WTC11 (cell line): ENCODE data around the gene XKR7. TPM values are rescaled to one million over a fixed set of nuclear protein-coding genes. Genes with fewer than 3 reads are reported as not detected.

Source experiments
- CREB1 ChIP-seq: sonication (generic); formaldehyde crosslinking; IDR thresholded peaks from 2 replicates; pipeline ENCODE4 v1.8.0; 2023; ENCODE audit warnings: mild to moderate bottlenecking, missing genetic modification reagents
- ELF4 ChIP-seq: sonication (generic); formaldehyde crosslinking; IDR thresholded peaks from 2 replicates; pipeline ENCODE4 v1.8.1; 2022; ENCODE audit warnings: low read depth, mild to moderate bottlenecking, moderate library complexity, missing genetic modification reagents
- EMX1 ChIP-seq: fragments of 250-450 bp; sonication (Bioruptor Pico); IDR thresholded peaks from 2 replicates; pipeline ENCODE4 v1.8.0; 2021; ENCODE audit warnings: mild to moderate bottlenecking
- ESRRA ChIP-seq: sonication (generic); formaldehyde crosslinking; IDR thresholded peaks from 2 replicates; pipeline ENCODE4 v1.8.1; 2022; ENCODE audit warnings: mild to moderate bottlenecking, missing genetic modification reagents, borderline replicate concordance
- ETV6 ChIP-seq: sonication (generic); formaldehyde crosslinking; IDR thresholded peaks from 2 replicates; pipeline ENCODE4 v1.8.1; 2022; ENCODE audit warnings: mild to moderate bottlenecking, missing genetic modification reagents
- FOXK1 ChIP-seq: sonication (generic); formaldehyde crosslinking; IDR thresholded peaks from 2 replicates; pipeline ENCODE4 v1.8.0; 2022; ENCODE audit warnings: mild to moderate bottlenecking, moderate library complexity, missing genetic modification reagents
- FOXP1 ChIP-seq: sonication (generic); formaldehyde crosslinking; IDR thresholded peaks from 2 replicates; pipeline ENCODE4 v1.8.0; 2022; ENCODE audit warnings: missing genetic modification reagents, mild to moderate bottlenecking, moderate library complexity, borderline replicate concordance
- GABPB1 ChIP-seq: sonication (generic); formaldehyde crosslinking; IDR thresholded peaks from 2 replicates; pipeline ENCODE4 v1.8.1; 2023; ENCODE audit warnings: mild to moderate bottlenecking, missing genetic modification reagents
- HMGA2 ChIP-seq: fragments of 250-450 bp; sonication (Bioruptor Pico); IDR thresholded peaks from 2 replicates; pipeline ENCODE4 v1.4.0; 2021; ENCODE audit warnings: mild to moderate bottlenecking, moderate library complexity
- IRF2 ChIP-seq: sonication (generic); formaldehyde crosslinking; IDR thresholded peaks from 2 replicates; pipeline ENCODE4 v1.8.0; 2022; ENCODE audit warnings: low read depth, missing genetic modification reagents, borderline replicate concordance
- MYBL2 ChIP-seq: sonication (generic); formaldehyde crosslinking; IDR thresholded peaks from 2 replicates; pipeline ENCODE4 v1.8.1; 2023; ENCODE audit warnings: mild to moderate bottlenecking, moderate library complexity, missing genetic modification reagents
- RORB ChIP-seq: fragments of 250-450 bp; sonication (Bioruptor Pico); IDR thresholded peaks from 2 replicates; pipeline ENCODE4 v1.9.0; 2021; ENCODE audit warnings: mild to moderate bottlenecking
- SMAD4 ChIP-seq: sonication (generic); formaldehyde crosslinking; IDR thresholded peaks from 2 replicates; pipeline ENCODE4 v1.8.0; 2022; ENCODE audit warnings: mild to moderate bottlenecking, missing genetic modification reagents
- SOX15 ChIP-seq: fragments of 250-450 bp; sonication (Bioruptor Pico); IDR thresholded peaks from 2 replicates; pipeline ENCODE4 v1.9.0; 2021; ENCODE audit warnings: mild to moderate bottlenecking
- SP1 ChIP-seq: sonication (generic); formaldehyde crosslinking; conservative IDR thresholded peaks from 2 replicates; pipeline ENCODE4 v1.8.1; 2022; ENCODE audit warnings: missing genetic modification reagents
- TEAD1 ChIP-seq: sonication (generic); formaldehyde crosslinking; IDR thresholded peaks from 2 replicates; pipeline ENCODE4 v1.8.0; 2022; ENCODE audit warnings: mild to moderate bottlenecking, missing genetic modification reagents
- TEAD4 ChIP-seq: sonication (generic); formaldehyde crosslinking; IDR thresholded peaks from 2 replicates; pipeline ENCODE4 v1.8.0; 2022; ENCODE audit warnings: mild to moderate bottlenecking, missing genetic modification reagents
- ZBTB21 ChIP-seq: sonication (generic); formaldehyde crosslinking; IDR thresholded peaks from 2 replicates; pipeline ENCODE4 v1.8.1; 2023; ENCODE audit warnings: mild to moderate bottlenecking, missing genetic modification reagents, borderline replicate concordance
- ZNF121 ChIP-seq: sonication (generic); formaldehyde crosslinking; IDR thresholded peaks from 2 replicates; pipeline ENCODE4 v1.8.0; 2023; ENCODE audit warnings: missing genetic modification reagents
- ZNF232 ChIP-seq: sonication (generic); formaldehyde crosslinking; IDR thresholded peaks from 2 replicates; pipeline ENCODE4 v1.8.0; 2022; ENCODE audit warnings: mild to moderate bottlenecking, missing genetic modification reagents
- ZNF263 ChIP-seq: sonication (generic); formaldehyde crosslinking; IDR thresholded peaks from 2 replicates; pipeline ENCODE4 v1.8.1; 2022; ENCODE audit warnings: low read depth, mild to moderate bottlenecking, moderate library complexity, missing genetic modification reagents
- ZNF396 ChIP-seq: fragments of 250-450 bp; sonication (Bioruptor Pico); IDR thresholded peaks from 2 replicates; pipeline ENCODE4 v1.8.0; 2021; ENCODE audit warnings: mild to moderate bottlenecking, moderate library complexity, borderline replicate concordance
- ZNF416 ChIP-seq: fragments of 250-450 bp; sonication (Bioruptor Pico); IDR thresholded peaks from 2 replicates; pipeline ENCODE4 v1.9.0; 2021; ENCODE audit warnings: mild to moderate bottlenecking, inconsistent platforms
- total RNA-seq: library from RNA; stranded (reverse); gene quantifications from 3 replicates; pipeline ENCODE4 v1.2.3, GENCODE V29; 2021
- TF ChIP-seq, protein P1 (sequence below): sonication (generic); formaldehyde crosslinking; IDR thresholded peaks from 2 replicates; pipeline ENCODE4 v1.8.0; 2022; ENCODE audit warnings: mild to moderate bottlenecking, missing genetic modification reagents
- TF ChIP-seq, protein P2 (sequence below): sonication (generic); formaldehyde crosslinking; IDR thresholded peaks from 2 replicates; pipeline ENCODE4 v1.8.1; 2022; ENCODE audit warnings: mild to moderate bottlenecking, missing genetic modification reagents, moderate library complexity, borderline replicate concordance
- TF ChIP-seq, protein P3 (sequence below): fragments of 250-450 bp; sonication (Bioruptor Pico); IDR thresholded peaks from 2 replicates; pipeline ENCODE4 v1.8.0; 2021; ENCODE audit warnings: mild to moderate bottlenecking
- TF ChIP-seq, protein P4 (sequence below): fragments of 200-600 bp; IDR thresholded peaks from 2 replicates; pipeline ENCODE4 v1.8.0; 2022; ENCODE audit warnings: antibody characterized with exemption
- TF ChIP-seq, protein P5 (sequence below): fragments of 250-450 bp; sonication (Bioruptor Pico); IDR thresholded peaks from 2 replicates; pipeline ENCODE4 v1.9.0; 2021; ENCODE audit warnings: mild to moderate bottlenecking, borderline replicate concordance
- TF ChIP-seq, protein P6 (sequence below): sonication (generic); formaldehyde crosslinking; IDR thresholded peaks from 2 replicates; pipeline ENCODE4 v1.8.1; 2023; ENCODE audit warnings: mild to moderate bottlenecking, moderate library complexity, missing genetic modification reagents

The XKR7 gene
- total RNA-seq, 1 experiment from 2014 or later = 2.5 TPM

DNA sequence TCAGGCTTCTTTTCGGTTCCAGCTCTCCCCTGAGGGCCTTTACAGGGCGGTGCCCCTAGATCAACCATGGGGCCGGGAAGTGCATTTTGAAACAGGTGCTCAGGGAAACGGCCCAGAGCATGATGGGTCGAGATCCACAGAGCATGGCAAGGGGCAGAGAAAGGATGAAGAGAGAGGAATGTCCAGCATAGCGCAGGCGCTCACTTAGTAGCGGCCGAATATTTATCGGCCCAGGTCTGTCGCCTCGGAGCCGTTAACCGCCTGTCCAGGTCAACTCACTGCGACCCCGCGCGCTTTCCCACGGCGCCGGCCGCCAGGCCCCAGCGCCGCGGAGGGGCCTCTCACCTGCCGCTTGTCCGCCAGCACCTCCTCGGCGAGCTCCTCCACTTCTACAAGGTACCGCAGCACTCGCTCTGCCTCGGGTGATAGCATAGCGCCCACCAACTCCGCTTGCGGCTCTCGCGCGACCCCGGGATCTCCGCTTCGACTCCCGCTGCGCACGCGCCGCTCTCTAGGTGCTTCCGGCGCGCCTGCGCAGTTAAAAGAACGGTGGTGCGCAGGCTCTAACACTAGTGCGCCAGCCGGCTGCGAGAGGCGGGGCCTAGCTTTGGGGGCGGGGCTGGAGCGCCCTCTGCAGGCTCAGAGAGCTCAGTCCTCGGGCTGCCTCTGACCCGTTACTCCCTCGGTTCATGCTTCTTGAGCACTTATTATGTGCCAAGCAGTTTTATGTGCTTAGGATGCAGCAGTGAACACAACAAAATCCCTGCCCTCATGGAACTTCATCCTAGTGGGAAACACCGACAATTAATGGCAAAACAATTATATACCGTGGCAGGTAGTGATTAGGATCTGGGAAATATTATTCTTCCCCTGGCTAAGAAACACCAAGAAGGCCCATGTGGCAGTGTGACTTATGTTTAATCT is 16.2 kb upstream of the XKR7 start, which contains the start of gene PDRG1 (continued):
- TF ChIP-seq ZNF121 (CRISPR knock-in tag) = no peak
- TF ChIP-seq EMX1 (CRISPR knock-in tag) = no peak
- no peak for TF ChIP-seq SOX15 (CRISPR knock-in tag)
- peak; percentile 68; the same call in 1 of the 2 replicates for TF ChIP-seq ZNF232 (CRISPR knock-in tag)
- TF ChIP-seq ZNF263 = no peak
- TF ChIP-seq ZBTB21 (CRISPR knock-in tag) = no peak
- TF ChIP-seq, protein P1, sequence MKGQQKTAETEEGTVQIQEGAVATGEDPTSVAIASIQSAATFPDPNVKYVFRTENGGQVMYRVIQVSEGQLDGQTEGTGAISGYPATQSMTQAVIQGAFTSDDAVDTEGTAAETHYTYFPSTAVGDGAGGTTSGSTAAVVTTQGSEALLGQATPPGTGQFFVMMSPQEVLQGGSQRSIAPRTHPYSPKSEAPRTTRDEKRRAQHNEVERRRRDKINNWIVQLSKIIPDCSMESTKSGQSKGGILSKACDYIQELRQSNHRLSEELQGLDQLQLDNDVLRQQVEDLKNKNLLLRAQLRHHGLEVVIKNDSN = no peak
- TF ChIP-seq CREB1 = no peak
- TF ChIP-seq ETV6 (CRISPR knock-in tag) = no peak; the same call in 1 of the 2 replicates
- TF ChIP-seq, protein P2, sequence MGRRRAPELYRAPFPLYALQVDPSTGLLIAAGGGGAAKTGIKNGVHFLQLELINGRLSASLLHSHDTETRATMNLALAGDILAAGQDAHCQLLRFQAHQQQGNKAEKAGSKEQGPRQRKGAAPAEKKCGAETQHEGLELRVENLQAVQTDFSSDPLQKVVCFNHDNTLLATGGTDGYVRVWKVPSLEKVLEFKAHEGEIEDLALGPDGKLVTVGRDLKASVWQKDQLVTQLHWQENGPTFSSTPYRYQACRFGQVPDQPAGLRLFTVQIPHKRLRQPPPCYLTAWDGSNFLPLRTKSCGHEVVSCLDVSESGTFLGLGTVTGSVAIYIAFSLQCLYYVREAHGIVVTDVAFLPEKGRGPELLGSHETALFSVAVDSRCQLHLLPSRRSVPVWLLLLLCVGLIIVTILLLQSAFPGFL (CRISPR knock-in tag) = no peak
- TF ChIP-seq, protein P3, sequence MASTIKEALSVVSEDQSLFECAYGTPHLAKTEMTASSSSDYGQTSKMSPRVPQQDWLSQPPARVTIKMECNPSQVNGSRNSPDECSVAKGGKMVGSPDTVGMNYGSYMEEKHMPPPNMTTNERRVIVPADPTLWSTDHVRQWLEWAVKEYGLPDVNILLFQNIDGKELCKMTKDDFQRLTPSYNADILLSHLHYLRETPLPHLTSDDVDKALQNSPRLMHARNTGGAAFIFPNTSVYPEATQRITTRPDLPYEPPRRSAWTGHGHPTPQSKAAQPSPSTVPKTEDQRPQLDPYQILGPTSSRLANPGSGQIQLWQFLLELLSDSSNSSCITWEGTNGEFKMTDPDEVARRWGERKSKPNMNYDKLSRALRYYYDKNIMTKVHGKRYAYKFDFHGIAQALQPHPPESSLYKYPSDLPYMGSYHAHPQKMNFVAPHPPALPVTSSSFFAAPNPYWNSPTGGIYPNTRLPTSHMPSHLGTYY (CRISPR knock-in tag) = no peak
- TF ChIP-seq SP1 (CRISPR knock-in tag) = peak; percentile 96
- TF ChIP-seq IRF2 = no peak
- TF ChIP-seq HMGA2 (CRISPR knock-in tag) = no peak
- TF ChIP-seq FOXK1 = no peak
- no peak for TF ChIP-seq SMAD4 (CRISPR knock-in tag)
- no peak for TF ChIP-seq RORB (CRISPR knock-in tag)
- TF ChIP-seq, protein P4, sequence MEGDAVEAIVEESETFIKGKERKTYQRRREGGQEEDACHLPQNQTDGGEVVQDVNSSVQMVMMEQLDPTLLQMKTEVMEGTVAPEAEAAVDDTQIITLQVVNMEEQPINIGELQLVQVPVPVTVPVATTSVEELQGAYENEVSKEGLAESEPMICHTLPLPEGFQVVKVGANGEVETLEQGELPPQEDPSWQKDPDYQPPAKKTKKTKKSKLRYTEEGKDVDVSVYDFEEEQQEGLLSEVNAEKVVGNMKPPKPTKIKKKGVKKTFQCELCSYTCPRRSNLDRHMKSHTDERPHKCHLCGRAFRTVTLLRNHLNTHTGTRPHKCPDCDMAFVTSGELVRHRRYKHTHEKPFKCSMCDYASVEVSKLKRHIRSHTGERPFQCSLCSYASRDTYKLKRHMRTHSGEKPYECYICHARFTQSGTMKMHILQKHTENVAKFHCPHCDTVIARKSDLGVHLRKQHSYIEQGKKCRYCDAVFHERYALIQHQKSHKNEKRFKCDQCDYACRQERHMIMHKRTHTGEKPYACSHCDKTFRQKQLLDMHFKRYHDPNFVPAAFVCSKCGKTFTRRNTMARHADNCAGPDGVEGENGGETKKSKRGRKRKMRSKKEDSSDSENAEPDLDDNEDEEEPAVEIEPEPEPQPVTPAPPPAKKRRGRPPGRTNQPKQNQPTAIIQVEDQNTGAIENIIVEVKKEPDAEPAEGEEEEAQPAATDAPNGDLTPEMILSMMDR = peak; percentile 77
- TF ChIP-seq GABPB1 (CRISPR knock-in tag) = peak; percentile 62; the same call in 1 of the 2 replicates
- TF ChIP-seq ESRRA (CRISPR knock-in tag) = no peak
- no peak for TF ChIP-seq ELF4
- TF ChIP-seq MYBL2 (CRISPR knock-in tag) = peak; percentile 59; the same call in 1 of the 2 replicates
- TF ChIP-seq, protein P5, sequence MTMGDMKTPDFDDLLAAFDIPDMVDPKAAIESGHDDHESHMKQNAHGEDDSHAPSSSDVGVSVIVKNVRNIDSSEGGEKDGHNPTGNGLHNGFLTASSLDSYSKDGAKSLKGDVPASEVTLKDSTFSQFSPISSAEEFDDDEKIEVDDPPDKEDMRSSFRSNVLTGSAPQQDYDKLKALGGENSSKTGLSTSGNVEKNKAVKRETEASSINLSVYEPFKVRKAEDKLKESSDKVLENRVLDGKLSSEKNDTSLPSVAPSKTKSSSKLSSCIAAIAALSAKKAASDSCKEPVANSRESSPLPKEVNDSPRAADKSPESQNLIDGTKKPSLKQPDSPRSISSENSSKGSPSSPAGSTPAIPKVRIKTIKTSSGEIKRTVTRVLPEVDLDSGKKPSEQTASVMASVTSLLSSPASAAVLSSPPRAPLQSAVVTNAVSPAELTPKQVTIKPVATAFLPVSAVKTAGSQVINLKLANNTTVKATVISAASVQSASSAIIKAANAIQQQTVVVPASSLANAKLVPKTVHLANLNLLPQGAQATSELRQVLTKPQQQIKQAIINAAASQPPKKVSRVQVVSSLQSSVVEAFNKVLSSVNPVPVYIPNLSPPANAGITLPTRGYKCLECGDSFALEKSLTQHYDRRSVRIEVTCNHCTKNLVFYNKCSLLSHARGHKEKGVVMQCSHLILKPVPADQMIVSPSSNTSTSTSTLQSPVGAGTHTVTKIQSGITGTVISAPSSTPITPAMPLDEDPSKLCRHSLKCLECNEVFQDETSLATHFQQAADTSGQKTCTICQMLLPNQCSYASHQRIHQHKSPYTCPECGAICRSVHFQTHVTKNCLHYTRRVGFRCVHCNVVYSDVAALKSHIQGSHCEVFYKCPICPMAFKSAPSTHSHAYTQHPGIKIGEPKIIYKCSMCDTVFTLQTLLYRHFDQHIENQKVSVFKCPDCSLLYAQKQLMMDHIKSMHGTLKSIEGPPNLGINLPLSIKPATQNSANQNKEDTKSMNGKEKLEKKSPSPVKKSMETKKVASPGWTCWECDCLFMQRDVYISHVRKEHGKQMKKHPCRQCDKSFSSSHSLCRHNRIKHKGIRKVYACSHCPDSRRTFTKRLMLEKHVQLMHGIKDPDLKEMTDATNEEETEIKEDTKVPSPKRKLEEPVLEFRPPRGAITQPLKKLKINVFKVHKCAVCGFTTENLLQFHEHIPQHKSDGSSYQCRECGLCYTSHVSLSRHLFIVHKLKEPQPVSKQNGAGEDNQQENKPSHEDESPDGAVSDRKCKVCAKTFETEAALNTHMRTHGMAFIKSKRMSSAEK (CRISPR knock-in tag) = no peak
- no peak for TF ChIP-seq ZNF396 (CRISPR knock-in tag)
- no peak for TF ChIP-seq TEAD4 (CRISPR knock-in tag)
- TF ChIP-seq, protein P6, sequence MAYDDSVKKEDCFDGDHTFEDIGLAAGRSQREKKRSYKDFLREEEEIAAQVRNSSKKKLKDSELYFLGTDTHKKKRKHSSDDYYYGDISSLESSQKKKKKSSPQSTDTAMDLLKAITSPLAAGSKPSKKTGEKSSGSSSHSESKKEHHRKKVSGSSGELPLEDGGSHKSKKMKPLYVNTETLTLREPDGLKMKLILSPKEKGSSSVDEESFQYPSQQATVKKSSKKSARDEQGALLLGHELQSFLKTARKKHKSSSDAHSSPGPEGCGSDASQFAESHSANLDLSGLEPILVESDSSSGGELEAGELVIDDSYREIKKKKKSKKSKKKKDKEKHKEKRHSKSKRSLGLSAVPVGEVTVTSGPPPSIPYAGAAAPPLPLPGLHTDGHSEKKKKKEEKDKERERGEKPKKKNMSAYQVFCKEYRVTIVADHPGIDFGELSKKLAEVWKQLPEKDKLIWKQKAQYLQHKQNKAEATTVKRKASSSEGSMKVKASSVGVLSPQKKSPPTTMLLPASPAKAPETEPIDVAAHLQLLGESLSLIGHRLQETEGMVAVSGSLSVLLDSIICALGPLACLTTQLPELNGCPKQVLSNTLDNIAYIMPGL = peak; percentile 80
- peak; percentile 67; the same call in 1 of the 2 replicates for TF ChIP-seq FOXP1
- no peak for TF ChIP-seq ZNF416
- TF ChIP-seq TEAD1 (CRISPR knock-in tag) = peak; percentile 19
